PFSK-1 (cell line): ENCODE results near the gene FKBP15.

Source experiments
- FOXP2 ChIP-seq: optimal IDR thresholded peaks from 2 replicates; pipeline ENCODE3; 2011; ENCODE audit warnings: borderline replicate concordance, control low read depth, inconsistent platforms; ENCODE audit not compliant: insufficient read depth; ENCODE audit errors: extremely low read length, extremely low read depth
- POLR2AphosphoS5 ChIP-seq: IDR thresholded peaks from 2 replicates; pipeline ENCODE4 v1.6.1; 2012; ENCODE audit warnings: low read depth, mild to moderate bottlenecking, control low read depth, low read length, moderate library complexity
- REST ChIP-seq, 2 experiments: IDR thresholded peaks; 2 replicates each; pipeline versions ENCODE4 v1.6.1 to v1.8.0; 2011 to 2012; ENCODE audit warnings: low read depth in 2 of 2, low read length in 2 of 2, control low read depth in 1 of 2, inconsistent platforms in 1 of 2, mild to moderate bottlenecking in 1 of 2, moderate library complexity in 1 of 2; ENCODE audit not compliant: insufficient read depth in 1 of 2
- SIN3A ChIP-seq: IDR thresholded peaks from 2 replicates; pipeline ENCODE4 v1.6.1; 2012; ENCODE audit warnings: mild to moderate bottlenecking, low read length, moderate library complexity, borderline replicate concordance; ENCODE audit not compliant: insufficient read depth
- TAF1 ChIP-seq: IDR thresholded peaks from 2 replicates; pipeline ENCODE4 v1.6.1; 2012; ENCODE audit warnings: low read length, control low read depth, borderline replicate concordance; ENCODE audit not compliant: insufficient read depth

The FKBP15 gene

DNA sequence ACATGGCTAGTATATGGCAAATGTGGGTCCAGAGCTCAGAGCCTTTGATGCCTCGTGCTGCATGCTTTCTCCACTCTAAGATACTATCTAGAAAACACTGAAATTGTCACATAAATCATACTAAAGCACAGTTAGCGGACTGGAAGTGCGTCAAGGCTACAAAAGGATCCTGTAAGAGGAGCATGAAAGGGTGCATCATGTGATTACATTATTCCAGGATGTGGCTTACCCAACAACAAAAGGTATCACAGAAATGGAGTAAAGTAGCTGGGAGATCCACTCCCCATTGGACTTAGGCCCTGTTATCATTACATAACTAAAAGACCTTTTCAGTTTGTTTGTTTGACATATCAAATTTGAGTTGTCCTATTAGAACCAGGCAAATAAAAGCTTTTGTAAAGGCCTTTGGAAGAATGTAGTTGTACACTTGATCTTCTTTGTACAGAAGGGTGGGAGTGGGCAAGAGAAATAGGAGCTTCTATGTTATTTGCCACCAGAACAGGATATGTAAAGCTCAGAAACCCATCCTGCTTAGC is 7.1 kb upstream of the FKBP15 start:
- no peak for TF ChIP-seq FOXP2
- no peak for TF ChIP-seq REST (IDR thresholded peaks at IDR 0.05; ENCODE audit: insufficient read depth in 1 of 2, low read depth in 2 of 2, low read length in 2 of 2)
- TF ChIP-seq POLR2AphosphoS5: no peak
- no peak for TF ChIP-seq TAF1
- TF ChIP-seq SIN3A: no peak

DNA sequence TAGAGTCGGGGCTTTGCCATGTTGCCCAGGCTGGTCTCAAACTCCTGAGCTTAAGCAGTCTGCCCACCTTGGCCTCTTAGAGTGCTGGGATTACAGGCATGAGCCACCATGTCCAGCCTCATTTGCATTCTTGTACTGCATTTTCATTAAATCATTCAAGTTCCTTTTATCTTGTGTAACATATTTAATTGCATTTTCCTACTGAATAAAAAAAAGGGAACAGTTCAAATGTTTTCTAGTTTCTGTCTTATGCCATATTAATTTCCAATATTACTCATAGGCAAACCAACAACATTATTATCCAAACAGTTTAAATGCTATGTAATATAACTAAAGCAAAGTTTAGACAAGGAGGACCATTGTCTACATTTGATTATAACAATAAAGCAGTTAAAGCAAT is 6.4 kb upstream of the FKBP15 start:
- TF ChIP-seq SIN3A (no peak), REST (IDR thresholded peaks at IDR 0.05; ENCODE audit: insufficient read depth in 1 of 2, low read depth in 2 of 2, low read length in 2 of 2) (no peak), FOXP2 (no peak), TAF1 (no peak), POLR2AphosphoS5 (no peak)

GRCh38 chr9:113223963-113224362 is 2.9 kb upstream of the FKBP15 start:
- TF ChIP-seq REST (IDR thresholded peaks at IDR 0.05; ENCODE audit: insufficient read depth in 1 of 2, low read depth in 2 of 2, low read length in 2 of 2): no peak
- no peak for TF ChIP-seq POLR2AphosphoS5
- no peak for TF ChIP-seq SIN3A
- no peak for TF ChIP-seq TAF1
- no peak for TF ChIP-seq FOXP2

GRCh38 chr9:113222482-113222841 is 1.4 kb upstream of the FKBP15 start:
- TF ChIP-seq SIN3A: no peak
- no peak for TF ChIP-seq TAF1
- TF ChIP-seq FOXP2: no peak
- TF ChIP-seq REST (IDR thresholded peaks at IDR 0.05; ENCODE audit: insufficient read depth in 1 of 2, low read depth in 2 of 2, low read length in 2 of 2): no peak
- no peak for TF ChIP-seq POLR2AphosphoS5
